Panc1 (cell line): ENCODE data around the gene PHOX2A. TPM values are rescaled to one million over a fixed set of nuclear protein-coding genes. Genes with fewer than 3 reads are reported as not detected.

ENCODE experiments used
- total RNA-seq: library from RNA; stranded (reverse); gene quantifications from one replicate; pipeline ENCODE4 v1.2.1, GENCODE V29; 2021; ENCODE audit not compliant: unreplicated experiment

The PHOX2A gene
- total RNA-seq, 1 experiment from 2014 or later: not detected

Other genes starting within 250 kb of the PHOX2A start
- gene IL18BP, start 245.3 kb downstream of the PHOX2A start, total RNA-seq: 18.2 TPM
- gene NUMA1, start 163.6 kb downstream of the PHOX2A start, total RNA-seq: 145 TPM
- gene LRRC51, start 163.3 kb downstream of the PHOX2A start, total RNA-seq: 13.4 TPM
- gene LAMTOR1, start 140.9 kb downstream of the PHOX2A start, total RNA-seq: 126 TPM
- gene TOMT, start 138.3 kb downstream of the PHOX2A start, total RNA-seq: not detected
- gene ANAPC15, start 131.5 kb downstream of the PHOX2A start, total RNA-seq: 78.2 TPM
- gene FOLR3, start 108.5 kb downstream of the PHOX2A start, total RNA-seq: not detected
- gene FOLR1, start 52.0 kb downstream of the PHOX2A start, total RNA-seq: not detected
- not detected for gene FOLR2, start 27.4 kb downstream of the PHOX2A start, total RNA-seq
- 298 TPM for gene INPPL1, start 19.4 kb downstream of the PHOX2A start, total RNA-seq
- 52.8 TPM for gene CLPB, start 190.4 kb upstream of the PHOX2A start, total RNA-seq